IPS-18a (cell line): ENCODE results near the gene ZNF529.

Experiments used
- H3K27ac ChIP-seq: one replicate; pipeline ENCODE4 v1.5.1; 2013; ENCODE audit warnings: low read length
- H3K27me3 ChIP-seq: one replicate; pipeline ENCODE4 v1.6.1; 2013; ENCODE audit warnings: mild to moderate bottlenecking, low read length; ENCODE audit not compliant: control insufficient read depth, insufficient read depth
- H3K36me3 ChIP-seq: one replicate; pipeline ENCODE4 v1.6.1; 2013; ENCODE audit warnings: low read depth, low read length; ENCODE audit not compliant: control insufficient read depth
- H3K4me1 ChIP-seq: one replicate; pipeline ENCODE4 v1.6.1; 2013; ENCODE audit warnings: low read depth, low read length; ENCODE audit not compliant: control insufficient read depth
- H3K4me3 ChIP-seq: one replicate; pipeline ENCODE4 v1.5.1; 2013; ENCODE audit warnings: low read length
- H3K9ac ChIP-seq: one replicate; pipeline ENCODE4 v1.6.1; 2013; ENCODE audit warnings: mild to moderate bottlenecking, low read length, moderate library complexity
- H3K9me3 ChIP-seq: one replicate; pipeline ENCODE4 v1.6.1; 2013; ENCODE audit warnings: low read depth, low read length; ENCODE audit not compliant: control insufficient read depth

The ZNF529 gene

GRCh38 chr19:36497001-36497400, 76.1 kb downstream of the ZNF529 start:
- Histone ChIP-seq H3K4me3 (no peak overlapping the region), H3K9ac (no peak overlapping the region), H3K4me1 (no peaks in the 10 kb centered on the region), H3K36me3 (no peaks in the 10 kb centered on the region), H3K27ac (no peak overlapping the region), H3K9me3 (peaks cover 5% of the 10 kb centered on the region), H3K27me3 (no peaks in the 10 kb centered on the region)
